Cardiac muscle cell (in vitro differentiated cells and primary cell): Measurements from ENCODE around the gene TMEM164. TPM values are rescaled to one million over a fixed set of nuclear protein-coding genes. Genes with fewer than 3 reads are reported as not detected.

Source experiments
- DNase-seq, 2 donors: peaks; one replicate each; pipeline versions ENCODE4 v3.0.0 to v3.0.0-alpha.2; 2010 to 2017; ENCODE audit warnings: low read depth in 1 of 2, low spot score in 1 of 2
- H3K27ac ChIP-seq: fragments of 200-600 bp; sonication (generic); 2 replicates; pipeline ENCODE4 v1.5.1; 2016
- H3K27me3 ChIP-seq: fragments of 200-600 bp; sonication (generic); 2 replicates; pipeline ENCODE4 v1.6.0; 2016; ENCODE audit warnings: control low read depth
- H3K36me3 ChIP-seq: fragments of 200-600 bp; sonication (generic); 2 replicates; pipeline ENCODE4 v1.5.1; 2016; ENCODE audit warnings: control low read depth
- H3K4me1 ChIP-seq: fragments of 200-600 bp; sonication (generic); 2 replicates; pipeline ENCODE4 v1.8.1; 2017; ENCODE audit warnings: low read depth, mild to moderate bottlenecking, mixed run types
- H3K4me3 ChIP-seq: fragments of 200-600 bp; sonication (generic); 2 replicates; pipeline ENCODE4 v1.5.1; 2016; ENCODE audit warnings: mild to moderate bottlenecking
- H3K9me3 ChIP-seq: fragments of 200-600 bp; sonication (generic); 2 replicates; pipeline ENCODE4 v1.5.1; 2017; ENCODE audit warnings: low read depth, mild to moderate bottlenecking, control low read depth
- CTCF ChIP-seq: IDR thresholded peaks from 2 replicates; pipeline ENCODE4 v1.5.1; 2012; ENCODE audit warnings: low read depth, mild to moderate bottlenecking, low read length
- polyA plus RNA-seq: library from polyadenylated mRNA; unstranded; fragments of >200 nt; fragmentation: Nextera tagmentation; extraction: Ambion mirVana; gene quantifications from 2 replicates; pipeline ENCODE4 v1.2.1, GENCODE V29; 2016
- total RNA-seq: library from RNA; depleted of rRNA; stranded (reverse); fragments of >200 nt; gene quantifications from 2 replicates; pipeline ENCODE4 v1.2.3, GENCODE V29; 2016

The TMEM164 gene
- total and polyA plus RNA-seq, 2 experiments from 2014 or later, result 6.8 to 70.3 TPM

- no peak overlapping the region for H3K4me3 ChIP-seq
- no peak for DNase-seq
Measured at GRCh38 chrX:110006161-110006560, 3.2 kb downstream of the TMEM164 start.

GRCh38 chrX:110006821-110007375, 4.0 kb downstream of the TMEM164 start:
- TF ChIP-seq CTCF, result no peak
- Histone ChIP-seq H3K4me1 (peaks cover 17% of the 10 kb centered on the region), H3K4me3 (no peak overlapping the region), H3K27ac (no peak overlapping the region), H3K36me3 (no peaks in the 10 kb centered on the region), H3K9me3 (no peaks in the 10 kb centered on the region), H3K27me3 (no peaks in the 10 kb centered on the region)
- peak in 1 of 2 donors; percentile 26 for DNase-seq

More at GRCh38 chrX:110006161-110006560, 3.2 kb downstream of the TMEM164 start:
- no peak for TF ChIP-seq CTCF
- peaks cover 23% of the 10 kb centered on the region for H3K4me1 ChIP-seq
- H3K27ac ChIP-seq, result no peak overlapping the region
- H3K27me3 ChIP-seq, result no peaks in the 10 kb centered on the region
- H3K9me3 ChIP-seq, result no peaks in the 10 kb centered on the region
- H3K36me3 ChIP-seq, result no peaks in the 10 kb centered on the region

GRCh38 chrX:110008011-110008635, 5.2 kb downstream of the TMEM164 start:
- Histone ChIP-seq H3K36me3 (no peaks in the 10 kb centered on the region), H3K27me3 (no peaks in the 10 kb centered on the region), H3K27ac (no peak overlapping the region), H3K4me3 (no peak overlapping the region), H3K9me3 (no peaks in the 10 kb centered on the region), H3K4me1 (peaks cover 17% of the 10 kb centered on the region)
- DNase-seq, result no peak
- no peak for TF ChIP-seq CTCF

GRCh38 chrX:110012818-110013485, 10.0 kb downstream of the TMEM164 start:
- no peak for DNase-seq
- H3K9me3 ChIP-seq, result no peaks in the 10 kb centered on the region
- no peak overlapping the region for H3K27ac ChIP-seq
- H3K4me3 ChIP-seq, result no peak overlapping the region
- H3K27me3 ChIP-seq, result no peaks in the 10 kb centered on the region
- no peaks in the 10 kb centered on the region for H3K36me3 ChIP-seq
- H3K4me1 ChIP-seq, result peaks cover 19% of the 10 kb centered on the region
- no peak for TF ChIP-seq CTCF

- DNase-seq, result no peak
- no peaks in the 10 kb centered on the region for H3K36me3 ChIP-seq
- H3K4me3 ChIP-seq, result no peak overlapping the region
- H3K27me3 ChIP-seq, result no peaks in the 10 kb centered on the region
- H3K9me3 ChIP-seq, result no peaks in the 10 kb centered on the region
- H3K4me1 ChIP-seq, result peaks cover 19% of the 10 kb centered on the region
- no peak overlapping the region for H3K27ac ChIP-seq
- no peak for TF ChIP-seq CTCF
Measured at GRCh38 chrX:110013968-110014367, 11.1 kb downstream of the TMEM164 start.
